ENCODE measurements around the gene SPTY2D1.
"Not testable (repeated sequence)": the region's sequence is repeated elsewhere in the genome, so short reads cannot be mapped to it uniquely, and the experiment has no call there.

SPTY2D1 gene

DNA sequence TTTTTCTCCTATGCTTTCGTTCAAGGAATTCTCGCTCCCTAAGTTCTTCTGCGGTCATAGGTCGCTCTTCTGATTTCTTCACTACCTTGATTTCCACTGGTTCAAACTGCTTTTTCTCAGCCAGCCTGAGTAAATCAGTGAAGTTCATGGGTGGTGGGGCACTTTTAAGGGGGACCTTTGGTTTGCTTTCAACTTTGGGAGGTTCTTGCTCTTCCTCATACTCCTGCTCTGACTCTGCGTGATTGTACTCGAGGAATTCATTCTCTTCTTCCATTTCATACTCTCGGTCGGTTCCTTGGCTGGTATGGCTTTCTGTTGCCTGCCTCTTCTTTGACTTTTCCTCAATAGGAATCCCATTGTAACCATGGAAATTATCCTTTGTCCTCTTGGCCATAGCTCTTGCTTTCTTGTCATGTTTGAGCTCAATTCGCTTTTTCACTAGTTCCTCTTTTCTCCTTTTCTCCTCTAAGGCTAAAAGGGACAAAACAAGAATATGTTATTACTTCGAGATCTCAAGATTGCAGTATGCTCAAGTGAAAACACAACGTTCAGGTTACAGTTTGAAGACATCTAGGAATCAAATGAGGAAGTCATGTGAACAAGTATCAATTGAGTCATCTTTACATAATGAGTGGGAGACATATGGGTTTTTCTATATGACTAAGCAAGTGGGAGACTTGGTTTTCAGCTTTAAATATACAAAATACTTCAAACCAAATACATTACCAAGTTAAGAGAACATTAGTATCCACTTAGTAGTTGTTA is 18.3 kb downstream of the SPTY2D1 start:
- no peak for DNase-seq

GRCh38 chr11:18614667-18615066 is 19.5 kb downstream of the SPTY2D1 start:
- no peak for DNase-seq

DNA sequence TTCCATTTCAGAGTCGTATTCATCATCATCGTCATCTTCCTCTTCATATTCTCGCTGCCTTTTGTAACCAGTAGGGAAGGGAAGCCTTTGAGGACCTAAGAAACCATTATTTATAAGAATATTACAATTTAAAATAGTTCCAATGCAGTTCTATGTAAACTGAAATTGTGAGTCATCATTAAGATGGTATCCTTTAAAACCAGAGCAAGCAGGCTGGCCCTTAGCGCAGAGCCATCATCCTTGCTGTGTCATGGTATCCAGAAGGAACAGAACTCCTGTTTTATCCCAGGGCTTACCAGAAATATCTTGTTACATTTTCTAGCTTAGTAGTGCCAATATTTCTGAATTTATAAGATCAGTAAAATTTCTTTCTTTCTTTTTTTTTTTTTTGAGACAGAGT is 21.7 kb downstream of the SPTY2D1 start:
- DNase-seq: no peak

DNA sequence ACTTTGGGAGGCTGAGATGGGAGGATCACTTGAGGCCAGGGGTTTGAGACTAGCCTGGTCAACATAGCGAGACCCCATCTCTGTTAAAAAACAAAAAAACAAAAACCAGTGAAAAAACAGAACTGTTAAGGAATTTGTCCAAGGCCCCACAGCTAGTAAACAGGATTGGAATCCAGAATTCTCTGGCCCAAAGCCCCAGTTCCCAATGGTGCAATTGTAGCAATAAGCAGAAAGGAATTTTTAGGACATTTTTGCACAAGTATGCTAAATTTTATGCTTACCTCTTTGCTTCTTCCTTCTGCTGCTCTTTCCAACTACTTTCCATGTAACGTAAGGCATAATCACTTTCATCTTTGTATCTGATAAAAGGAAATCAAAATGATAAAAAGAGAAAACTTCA is 22.9 kb downstream of the SPTY2D1 start:
- no peak for DNase-seq

DNA sequence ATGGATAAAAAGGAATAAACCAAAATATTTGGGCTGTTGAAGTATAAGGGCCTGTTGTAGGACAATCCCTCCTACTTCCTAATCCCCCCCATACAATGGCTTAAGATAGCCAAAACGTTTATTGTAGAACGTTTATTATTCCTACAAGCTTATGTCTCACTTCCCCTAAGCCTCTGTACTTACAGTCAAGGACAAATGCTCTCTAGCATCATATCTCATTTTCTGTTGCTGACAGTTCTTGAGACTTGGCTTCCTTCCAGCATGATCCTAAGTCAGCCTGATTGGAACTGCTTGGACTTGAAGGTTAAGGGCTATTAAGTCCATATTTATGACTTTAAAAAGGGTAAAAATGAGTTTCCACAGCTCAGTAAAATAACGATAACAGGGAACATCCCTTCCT is 25.8 kb downstream of the SPTY2D1 start:
- no peak for DNase-seq

DNA sequence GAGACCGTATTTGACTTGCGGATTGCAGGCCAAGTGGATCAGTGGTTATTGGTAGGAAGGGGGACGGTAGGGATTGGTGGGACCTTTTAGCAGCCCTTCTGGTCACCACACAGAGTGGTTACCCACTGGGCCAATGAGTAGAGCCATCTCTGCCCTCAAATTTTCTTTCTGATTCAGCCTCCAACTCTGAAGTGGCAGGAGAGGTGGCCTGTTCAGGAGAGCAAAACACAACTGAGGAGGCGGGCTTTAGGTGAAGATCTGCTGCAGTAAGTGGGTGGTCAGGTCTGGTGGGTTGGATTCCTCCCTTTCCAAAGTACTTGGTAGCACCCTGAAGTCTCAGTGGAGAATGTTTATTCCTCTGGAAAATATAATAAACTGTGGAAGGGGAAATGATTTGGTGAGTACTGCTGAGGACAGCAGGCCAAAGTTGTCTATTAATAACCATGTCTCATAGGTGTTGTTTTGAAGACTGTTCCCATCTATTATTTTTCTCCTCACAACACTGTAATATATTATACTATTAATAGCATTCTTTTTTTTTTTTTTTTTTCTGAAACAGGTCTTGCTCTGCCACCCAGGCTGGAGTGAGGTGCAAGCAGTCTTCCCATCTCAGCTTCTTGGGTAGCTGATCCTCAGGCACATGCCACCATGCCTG is 33.1 kb downstream of the SPTY2D1 start:
- no peak for DNase-seq

DNA sequence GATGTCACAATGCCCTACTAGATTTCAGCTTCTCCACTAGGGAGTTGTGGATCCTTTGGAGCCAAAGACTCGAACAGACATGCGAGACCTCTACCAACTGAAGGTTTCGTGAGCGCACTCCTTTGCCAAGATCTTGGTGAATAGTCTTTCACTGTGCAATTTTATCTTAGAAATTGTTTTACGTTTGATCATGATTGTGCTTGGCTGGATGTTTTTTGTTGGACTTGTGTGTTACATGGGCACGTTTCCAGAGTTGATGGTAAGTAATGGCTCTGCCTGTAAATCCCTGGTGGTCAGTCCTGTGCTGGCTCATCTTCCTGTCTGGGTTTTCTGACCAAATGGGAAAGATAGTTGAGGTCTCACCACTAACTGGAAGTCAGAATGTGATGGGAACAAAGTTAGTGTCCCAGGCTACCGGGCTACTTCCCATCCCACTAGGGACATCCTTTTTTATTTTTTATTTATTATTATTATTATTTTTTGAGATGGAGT is 34.4 kb downstream of the SPTY2D1 start, which contains the start of gene MISFA:
Gene MISFA, plus strand, starts transcription at position 51 of the 492 bp plus-strand sequence. Its CDS starts 140 bp downstream, at position 191.
- DNase-seq: no peak

DNA sequence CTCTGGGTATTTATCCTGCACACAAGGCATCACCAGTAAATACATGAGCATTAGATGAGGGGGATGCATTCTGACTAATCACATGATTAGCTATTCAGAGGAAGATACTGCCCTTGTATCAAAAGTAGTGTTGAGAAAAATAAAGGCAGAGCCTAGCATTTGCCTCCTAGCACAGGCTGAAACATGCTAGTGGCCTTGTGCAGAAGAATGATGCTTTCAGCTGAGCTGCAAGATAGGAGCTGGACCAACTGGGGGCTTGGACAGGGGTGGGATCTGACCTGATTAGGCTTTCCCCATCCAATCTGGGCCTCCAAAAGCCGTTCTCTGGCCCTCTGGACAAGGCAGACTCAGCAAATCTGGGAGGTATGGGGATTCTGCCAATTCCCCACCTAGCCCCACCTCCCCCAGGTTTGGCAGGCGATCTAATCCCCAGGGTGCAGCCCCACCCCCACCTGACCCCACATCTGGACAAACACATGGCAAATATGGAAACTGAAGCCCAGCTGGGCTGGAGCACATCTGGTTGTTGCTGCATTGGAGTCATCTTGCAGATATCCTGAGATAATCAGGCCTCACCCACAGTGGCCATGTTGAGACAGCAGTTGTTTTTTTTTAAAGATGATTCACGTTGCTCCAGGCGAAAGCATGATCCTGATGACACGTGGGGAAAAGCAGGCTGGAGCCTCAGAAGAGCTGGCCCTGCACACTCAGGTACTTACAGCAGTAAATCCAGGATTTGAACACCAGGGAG is 39.0 kb downstream of the SPTY2D1 start:
- DNase-seq: no peak

DNA sequence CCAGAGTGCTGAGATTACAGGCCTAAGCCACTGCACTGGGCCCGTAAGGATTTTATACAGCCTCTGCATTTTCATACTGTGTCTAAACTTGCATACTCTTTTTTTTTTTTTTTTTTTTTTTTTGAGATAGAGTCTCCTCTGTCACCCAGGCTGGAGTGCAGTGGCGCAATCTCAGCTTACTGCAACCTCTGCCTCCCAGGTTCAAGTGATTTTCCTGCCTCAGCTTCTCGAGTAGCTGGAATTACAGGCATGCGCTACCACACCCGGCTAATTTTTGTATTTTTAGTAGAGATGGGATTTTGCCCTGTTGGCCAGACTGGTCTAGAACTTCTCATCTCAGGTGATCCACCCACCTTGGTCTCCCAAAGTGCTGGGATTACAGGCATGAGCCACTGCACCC is 40.1 kb downstream of the SPTY2D1 start:
- DNase-seq: not testable (repeated sequence)

DNA sequence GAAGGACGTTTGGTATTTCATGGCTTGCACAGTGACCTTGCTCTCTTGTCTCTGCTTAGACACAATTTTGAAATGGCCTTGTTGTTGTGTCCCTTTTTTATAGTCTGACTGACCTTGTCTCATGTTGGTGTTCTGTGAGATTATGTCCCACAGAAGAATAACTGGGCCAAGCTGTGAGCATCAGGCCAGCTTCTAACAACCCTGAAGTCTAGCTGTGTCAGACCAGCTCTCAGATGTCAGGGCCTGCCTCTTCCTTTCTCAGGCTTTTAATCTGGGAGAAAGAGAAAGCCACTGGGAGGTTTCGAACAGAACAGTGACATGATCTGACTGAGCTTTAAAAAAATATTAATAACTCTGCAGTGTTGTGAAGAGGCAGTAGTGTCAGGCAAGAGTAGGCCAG is 43.6 kb downstream of the SPTY2D1 start:
- no peak for DNase-seq

- peak; percentile 72 for DNase-seq
These were observed 45.6 kb downstream of the SPTY2D1 start, which contains the start of gene UEVLD for GRCh38 chr11:18588297-18589252. UEVLD (minus strand) TSS chr11:18588734; CDS start chr11:18588654, 80 bp downstream.

DNA sequence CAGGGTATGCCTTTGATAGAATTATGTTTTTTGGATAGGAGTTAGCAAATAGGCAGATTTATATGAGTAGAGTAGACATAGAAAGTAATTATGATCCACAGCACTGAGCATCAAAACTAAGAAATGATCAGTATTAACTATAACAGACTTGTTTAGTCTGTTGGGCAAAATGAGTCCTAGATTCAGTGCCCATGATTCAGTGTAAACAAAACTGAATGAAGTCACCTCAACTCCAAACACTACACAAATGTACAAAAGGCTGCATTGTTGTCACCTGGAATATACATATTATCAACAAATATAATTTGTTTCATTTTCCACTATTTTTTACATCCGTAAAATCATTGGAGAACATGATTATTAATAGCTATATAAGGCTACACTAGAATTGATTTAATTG is 52.3 kb downstream of the SPTY2D1 start:
- no peak for DNase-seq

GRCh38 chr11:18580113-18580766 is 53.9 kb downstream of the SPTY2D1 start:
- no peak for DNase-seq

DNA sequence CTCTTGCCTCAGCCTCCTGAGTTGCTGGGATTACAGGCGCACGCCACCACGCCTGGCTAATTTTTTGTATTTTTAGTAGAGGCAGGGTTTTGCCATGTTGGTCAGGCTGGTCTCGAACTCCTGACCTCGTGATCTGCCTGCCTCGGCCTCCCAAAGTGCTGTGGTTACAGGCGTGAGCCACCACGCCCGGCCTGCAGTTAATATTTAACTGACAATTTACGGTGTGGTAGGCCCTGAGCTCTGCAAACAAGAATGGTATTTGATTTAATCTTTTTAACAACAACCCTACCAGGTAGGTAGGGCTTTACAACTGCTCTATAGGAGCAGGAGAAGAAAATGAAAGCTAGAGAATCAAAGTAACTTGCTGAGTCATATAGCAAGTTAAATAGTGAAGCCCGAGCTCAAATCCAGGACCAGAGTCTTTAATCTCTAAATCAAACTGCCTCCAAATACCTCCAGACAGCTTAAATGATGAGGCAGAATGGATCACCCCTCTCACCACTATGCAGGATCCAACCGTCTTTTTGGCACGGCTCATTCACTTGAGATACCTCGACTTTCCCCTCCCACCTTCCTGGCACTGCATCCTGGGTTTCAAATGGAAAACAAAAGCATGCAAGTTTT is 55.1 kb downstream of the SPTY2D1 start:
- no peak for DNase-seq

DNA sequence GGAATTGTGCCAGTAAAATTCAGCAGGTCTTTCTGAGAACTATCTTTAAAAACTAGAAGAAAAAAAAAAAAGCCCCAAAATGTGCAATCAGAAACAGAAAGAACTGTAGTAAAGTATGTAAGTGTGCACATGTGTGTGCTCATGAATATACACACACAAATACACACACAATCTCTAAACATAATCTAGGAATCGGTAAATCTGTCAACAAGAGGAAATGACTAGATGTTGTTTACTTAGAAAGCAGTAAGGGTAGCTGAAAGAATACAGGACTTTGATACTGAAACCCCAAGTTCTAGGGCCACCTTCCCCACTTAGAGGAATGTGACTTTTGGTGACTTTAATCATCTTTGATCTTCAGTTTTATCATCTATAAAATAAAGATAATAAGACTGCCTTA is 58.8 kb downstream of the SPTY2D1 start:
- DNase-seq: no peak

DNA sequence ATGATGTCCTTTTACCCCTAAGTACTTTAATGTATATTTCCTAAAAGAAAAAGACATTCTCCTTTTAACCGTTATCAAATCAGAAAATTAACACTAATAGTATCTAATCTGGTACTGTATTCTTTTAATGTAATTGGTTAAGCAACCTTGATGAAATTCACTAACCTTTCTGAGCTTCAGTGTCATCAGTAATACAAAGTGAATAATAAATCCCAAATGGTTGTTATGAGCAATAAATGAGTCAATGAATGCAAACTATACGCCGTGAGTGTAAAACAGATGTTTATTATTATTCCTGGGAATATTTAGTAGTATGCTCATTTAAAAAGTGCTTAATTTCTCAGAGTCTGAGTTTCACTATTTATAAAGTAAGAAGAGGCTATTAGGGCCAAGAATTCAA is 67.1 kb downstream of the SPTY2D1 start:
- DNase-seq: no peak

DNA sequence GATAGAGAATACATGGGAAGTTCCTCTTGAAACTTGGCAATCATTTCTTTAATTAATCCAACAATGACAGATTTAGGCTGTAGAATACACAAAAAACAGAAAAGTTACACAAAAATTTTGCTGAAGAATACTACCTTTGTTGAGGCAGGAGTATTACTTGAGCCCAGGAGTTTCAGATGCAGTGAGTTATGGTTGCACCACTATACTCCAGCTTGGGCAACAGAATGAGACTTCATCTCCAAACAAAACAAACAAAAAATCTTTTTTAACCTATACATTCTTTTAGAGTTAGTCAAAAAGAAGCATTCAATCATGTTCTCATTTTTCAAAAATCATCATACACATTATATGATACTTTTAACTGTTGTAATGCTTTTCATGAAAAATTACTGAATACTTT is 67.7 kb downstream of the SPTY2D1 start:
- DNase-seq: no peak

- no peak for DNase-seq
These were observed 70.0 kb downstream of the SPTY2D1 start for GRCh38 chr11:18564149-18564548.

DNA sequence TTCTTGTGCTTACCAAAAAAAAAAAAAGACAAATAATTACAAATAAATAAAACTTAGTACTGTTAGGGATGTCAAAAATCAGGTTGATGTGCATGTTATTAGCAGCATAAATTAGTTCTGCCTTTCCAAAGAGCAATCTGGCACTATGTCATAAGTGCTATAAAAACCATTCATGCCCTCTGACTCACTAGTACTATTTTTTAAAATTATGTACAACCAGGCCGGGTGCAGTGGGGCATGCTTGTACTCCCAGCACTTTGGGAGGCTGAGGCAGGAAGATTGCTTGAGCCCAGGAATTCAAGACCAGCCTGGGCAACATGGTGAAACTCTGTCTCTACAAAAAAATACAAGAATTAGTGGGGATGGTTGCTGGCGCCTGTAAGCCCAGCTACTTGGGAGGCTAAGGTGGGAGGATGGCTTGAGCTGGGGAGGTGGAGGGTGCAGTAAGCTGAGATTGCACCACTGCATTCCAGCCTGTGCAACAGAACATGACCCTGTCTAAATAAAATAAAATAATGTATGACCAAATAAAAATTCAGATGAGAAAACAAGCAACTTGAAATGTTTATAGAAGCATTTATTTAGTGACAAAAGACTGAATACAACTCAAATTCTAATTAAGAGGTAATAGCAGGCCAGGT is 70.9 kb downstream of the SPTY2D1 start:
- DNase-seq: no peak
